Astrocyte (in vitro differentiated cells and primary cell): ENCODE results near the gene SND1. TPM values are rescaled to one million over a fixed set of nuclear protein-coding genes. Genes with fewer than 3 reads are reported as not detected.

Experiments
- DNase-seq: peaks from one replicate; pipeline ENCODE4 v3.0.0-alpha.2; 2010; ENCODE audit warnings: low read depth
- FAIRE-seq: peaks from 2 replicates; lab custom pipeline; 2011; peaks lifted over from hg19 to GRCh38; lab: Jason Lieb, UNC
- H2AFZ ChIP-seq: 2 replicates; pipeline ENCODE4 v1.6.0; 2012; ENCODE audit warnings: low read depth, low read length, inconsistent platforms
- H3K27ac ChIP-seq: 2 replicates; pipeline ENCODE4 v1.5.1; 2011; ENCODE audit warnings: low read depth, low read length, inconsistent platforms
- H3K27me3 ChIP-seq: 2 replicates; pipeline ENCODE4 v1.6.0; 2011; ENCODE audit warnings: low read length, inconsistent platforms; ENCODE audit not compliant: insufficient read depth
- H3K36me3 ChIP-seq: 2 replicates; pipeline ENCODE4 v1.5.1; 2011; ENCODE audit warnings: low read length, inconsistent platforms; ENCODE audit not compliant: insufficient read depth
- H3K4me1 ChIP-seq: 2 replicates; pipeline ENCODE4 v1.5.1; 2011; ENCODE audit warnings: low read length, inconsistent platforms; ENCODE audit not compliant: insufficient read depth
- H3K4me2 ChIP-seq: 2 replicates; pipeline ENCODE4 v1.6.0; 2012; ENCODE audit warnings: low read length, inconsistent platforms
- H3K4me3 ChIP-seq: 2 replicates; pipeline ENCODE4 v1.5.1; 2011; ENCODE audit warnings: low read depth, mild to moderate bottlenecking, low read length, inconsistent platforms; ENCODE audit not compliant: insufficient read depth
- H3K79me2 ChIP-seq: 2 replicates; pipeline ENCODE4 v1.6.0; 2012; ENCODE audit warnings: mild to moderate bottlenecking, low read length, inconsistent platforms; ENCODE audit not compliant: insufficient read depth
- H3K9ac ChIP-seq: 2 replicates; pipeline ENCODE4 v1.6.0; 2012; ENCODE audit warnings: mild to moderate bottlenecking, low read length, inconsistent platforms
- H3K9me3 ChIP-seq: 2 replicates; pipeline ENCODE4 v1.5.1; 2012; ENCODE audit warnings: low read depth, mild to moderate bottlenecking, low read length, inconsistent platforms; ENCODE audit not compliant: insufficient read depth
- H4K20me1 ChIP-seq: 2 replicates; pipeline ENCODE4 v1.6.0; 2012; ENCODE audit warnings: low read length, inconsistent platforms; ENCODE audit not compliant: insufficient read depth
- H3K27ac Mint-ChIP-seq: one replicate; pipeline ENCODE4 v1.8.0; 2021; ENCODE audit warnings: mild to moderate bottlenecking, mixed read lengths; ENCODE audit not compliant: unreplicated experiment
- H3K27me3 Mint-ChIP-seq: one replicate; pipeline ENCODE4 v1.8.0; 2021; ENCODE audit warnings: low read depth, mixed read lengths; ENCODE audit not compliant: unreplicated experiment
- H3K36me3 Mint-ChIP-seq: one replicate; pipeline ENCODE4 v1.8.0; 2021; ENCODE audit warnings: low read depth, mixed read lengths; ENCODE audit not compliant: unreplicated experiment
- H3K4me1 Mint-ChIP-seq: one replicate; pipeline ENCODE4 v1.8.0; 2021; ENCODE audit warnings: low read depth, mixed read lengths; ENCODE audit not compliant: unreplicated experiment
- H3K4me3 Mint-ChIP-seq: one replicate; pipeline ENCODE4 v1.8.0; 2021; ENCODE audit warnings: mild to moderate bottlenecking, moderate library complexity, mixed read lengths; ENCODE audit not compliant: unreplicated experiment
- H3K9me3 Mint-ChIP-seq: one replicate; pipeline ENCODE4 v1.8.0; 2021; ENCODE audit warnings: mild to moderate bottlenecking, mixed read lengths; ENCODE audit not compliant: unreplicated experiment
- EZH2 ChIP-seq: IDR thresholded peaks from 2 replicates; pipeline ENCODE4 v1.6.1; 2012; ENCODE audit warnings: mild to moderate bottlenecking, low read length, inconsistent platforms; ENCODE audit not compliant: insufficient read depth
- total RNA-seq: library from RNA; stranded (reverse); gene quantifications from 2 replicates; pipeline ENCODE4 v1.2.1, GENCODE V29; 2021
- TF ChIP-seq, protein P1 (sequence below): IDR thresholded peaks from 2 replicates; pipeline ENCODE4 v1.5.1; 2011; ENCODE audit warnings: low read depth, mild to moderate bottlenecking, inconsistent platforms, low read length, moderate library complexity; ENCODE audit not compliant: insufficient read depth

Gene SND1
- total RNA-seq, 1 donor from 2014 or later, result 267 TPM

DNA sequence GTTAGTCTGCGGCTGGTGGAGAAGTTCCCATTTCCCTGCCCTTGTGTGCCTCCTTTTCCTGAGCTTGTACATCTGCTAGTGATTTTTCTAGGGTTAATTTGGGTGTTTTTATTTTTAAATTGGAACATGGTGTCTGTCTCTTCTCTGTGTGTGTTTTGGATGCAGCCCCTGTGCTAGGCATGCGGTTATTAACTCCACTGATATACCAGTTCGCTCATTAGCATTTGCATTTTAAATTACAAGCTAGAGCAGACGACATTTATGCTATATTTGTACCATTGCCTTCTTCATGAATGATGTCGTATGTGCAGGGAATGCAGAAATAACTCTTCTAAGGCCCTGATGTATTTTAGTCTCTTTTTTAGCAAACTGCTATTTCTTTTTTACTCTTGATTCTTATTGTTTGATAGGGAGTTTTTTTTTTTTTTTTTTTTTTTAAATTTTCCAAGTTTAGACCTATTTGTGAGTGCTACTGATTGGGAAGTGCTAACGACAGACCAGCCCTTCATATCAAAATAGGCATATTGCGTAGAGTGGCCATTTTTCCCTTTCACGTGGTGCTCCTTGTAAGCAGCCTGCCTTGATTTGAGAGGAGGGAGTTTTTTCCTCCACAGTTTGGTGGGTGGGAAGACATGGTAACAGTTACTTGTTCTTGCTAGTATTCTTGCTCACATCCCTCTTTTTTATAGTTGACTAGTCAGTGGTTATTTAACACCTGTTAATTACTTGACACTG, 289.6 kb downstream of the SND1 start:
- Mint-ChIP-seq H3K4me1 (peaks cover 54% of the 10 kb centered on the region), H3K36me3 (peaks cover 14% of the 10 kb centered on the region), H3K27me3 (no peaks in the 10 kb centered on the region), H3K27ac (no peak overlapping the region), H3K9me3 (no peaks in the 10 kb centered on the region), H3K4me3 (no peak overlapping the region)
- Histone ChIP-seq H3K36me3 (peaks cover 7% of the 10 kb centered on the region), H3K4me1 (peaks cover 28% of the 10 kb centered on the region), H3K4me3 (no peak overlapping the region), H2AFZ (no peak overlapping the region), H4K20me1 (peaks cover 94% of the 10 kb centered on the region), H3K27me3 (no peaks in the 10 kb centered on the region), H3K9me3 (no peaks in the 10 kb centered on the region), H3K4me2 (no peak overlapping the region), H3K9ac (no peak overlapping the region), H3K79me2 (peaks cover 39% of the 10 kb centered on the region), H3K27ac (no peak overlapping the region)
- FAIRE-seq, result no peak
- TF ChIP-seq, protein P1, sequence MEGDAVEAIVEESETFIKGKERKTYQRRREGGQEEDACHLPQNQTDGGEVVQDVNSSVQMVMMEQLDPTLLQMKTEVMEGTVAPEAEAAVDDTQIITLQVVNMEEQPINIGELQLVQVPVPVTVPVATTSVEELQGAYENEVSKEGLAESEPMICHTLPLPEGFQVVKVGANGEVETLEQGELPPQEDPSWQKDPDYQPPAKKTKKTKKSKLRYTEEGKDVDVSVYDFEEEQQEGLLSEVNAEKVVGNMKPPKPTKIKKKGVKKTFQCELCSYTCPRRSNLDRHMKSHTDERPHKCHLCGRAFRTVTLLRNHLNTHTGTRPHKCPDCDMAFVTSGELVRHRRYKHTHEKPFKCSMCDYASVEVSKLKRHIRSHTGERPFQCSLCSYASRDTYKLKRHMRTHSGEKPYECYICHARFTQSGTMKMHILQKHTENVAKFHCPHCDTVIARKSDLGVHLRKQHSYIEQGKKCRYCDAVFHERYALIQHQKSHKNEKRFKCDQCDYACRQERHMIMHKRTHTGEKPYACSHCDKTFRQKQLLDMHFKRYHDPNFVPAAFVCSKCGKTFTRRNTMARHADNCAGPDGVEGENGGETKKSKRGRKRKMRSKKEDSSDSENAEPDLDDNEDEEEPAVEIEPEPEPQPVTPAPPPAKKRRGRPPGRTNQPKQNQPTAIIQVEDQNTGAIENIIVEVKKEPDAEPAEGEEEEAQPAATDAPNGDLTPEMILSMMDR, result no peak
- no peak for TF ChIP-seq EZH2
- no peak for DNase-seq

DNA sequence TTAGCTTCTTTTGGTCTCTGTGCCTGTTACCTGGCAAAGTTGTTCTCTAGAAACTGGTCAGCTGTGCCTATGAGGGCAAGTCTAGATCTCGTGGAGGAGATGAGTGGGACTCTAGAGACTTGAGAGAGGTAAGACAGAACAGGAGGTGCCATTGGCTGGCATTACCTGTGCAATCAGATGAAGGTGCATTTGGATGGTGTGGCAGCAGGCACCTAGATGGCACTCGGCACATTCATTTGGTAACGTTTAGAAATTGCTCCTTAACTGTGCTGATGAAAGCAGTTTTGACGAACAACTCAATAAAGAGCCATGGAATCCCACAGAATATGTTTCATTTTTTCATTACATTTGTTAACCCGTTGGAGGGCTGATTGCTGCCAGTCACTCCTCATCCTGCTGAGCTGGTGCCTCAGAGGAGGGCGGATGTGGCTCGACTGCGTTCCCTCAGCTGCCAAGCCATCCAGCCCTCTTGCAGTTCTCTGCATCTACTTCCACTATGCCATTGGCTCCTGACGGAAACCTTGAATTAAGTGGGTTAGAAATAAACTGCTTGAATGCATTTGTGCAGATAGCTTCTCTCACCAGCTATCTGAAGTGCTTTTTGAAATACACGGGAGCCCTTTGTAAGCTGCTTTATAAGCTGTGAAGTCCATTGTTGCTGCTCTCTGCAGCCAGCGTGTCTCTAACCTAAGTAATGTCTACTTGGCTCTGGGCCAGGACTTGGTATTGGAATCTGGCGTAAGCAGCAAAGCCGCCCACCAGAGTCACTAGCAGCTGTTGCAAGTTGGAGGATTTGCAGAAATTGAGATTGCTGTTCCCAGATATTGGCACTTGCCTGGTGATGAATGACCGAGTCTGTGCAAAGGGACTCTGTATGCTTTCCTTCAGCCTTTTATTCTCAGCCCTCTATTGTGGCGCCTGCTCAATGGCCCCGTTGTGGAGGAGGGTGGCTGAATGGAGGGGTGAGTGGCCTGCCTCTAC, 291.8 kb downstream of the SND1 start:
- H3K36me3 Mint-ChIP-seq, result peaks cover 20% of the 10 kb centered on the region
- peaks cover 54% of the 10 kb centered on the region for H3K4me1 Mint-ChIP-seq
- Histone ChIP-seq H3K27me3 (no peaks in the 10 kb centered on the region), H3K4me2 (peak overlapping the region; percentile 62), H3K9me3 (no peaks in the 10 kb centered on the region), H3K27ac (no peak overlapping the region), H3K4me1 (peaks cover 29% of the 10 kb centered on the region), H3K79me2 (peaks cover 38% of the 10 kb centered on the region), H3K4me3 (no peak overlapping the region), H3K36me3 (peaks cover 7% of the 10 kb centered on the region), H4K20me1 (peaks cover 94% of the 10 kb centered on the region), H3K9ac (no peak overlapping the region), H2AFZ (no peak overlapping the region)
- no peak overlapping the region for H3K4me3 Mint-ChIP-seq
- H3K27me3 Mint-ChIP-seq, result no peaks in the 10 kb centered on the region
- TF ChIP-seq EZH2, result no peak
- no peaks in the 10 kb centered on the region for H3K9me3 Mint-ChIP-seq
- FAIRE-seq (no peak), DNase-seq (peak; percentile 69)
- H3K27ac Mint-ChIP-seq, result peak overlapping the region; percentile 37

DNA sequence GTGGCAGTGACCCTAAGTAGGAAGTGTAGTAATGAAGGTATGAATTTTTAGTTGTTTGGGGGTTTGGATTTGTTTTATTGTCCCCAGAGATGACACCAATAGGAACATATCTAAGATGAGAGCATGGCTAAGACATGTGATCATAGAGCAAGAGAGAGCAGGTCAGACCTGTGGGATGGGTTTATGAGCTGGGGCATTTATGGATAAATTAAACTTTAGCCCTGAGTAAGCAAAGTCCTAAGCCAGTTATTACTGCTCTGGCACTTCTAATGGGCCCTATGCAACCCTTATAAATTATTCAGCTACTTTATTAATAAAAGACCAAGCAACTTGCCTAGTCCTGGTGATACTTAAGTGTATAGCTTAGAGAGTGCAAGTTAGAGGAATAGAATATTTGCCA, 294.1 kb downstream of the SND1 start:
- no peak overlapping the region for H3K27ac ChIP-seq
- DNase-seq (no peak), FAIRE-seq (no peak)
- H3K4me3 Mint-ChIP-seq, result no peak overlapping the region
- no peak overlapping the region for H3K4me3 ChIP-seq
- TF ChIP-seq, protein P1, result no peak
- TF ChIP-seq EZH2, result no peak
- H3K27me3 ChIP-seq, result no peaks in the 10 kb centered on the region
- no peak overlapping the region for H3K4me2 ChIP-seq
- H3K79me2 ChIP-seq, result peaks cover 18% of the 10 kb centered on the region
- no peaks in the 10 kb centered on the region for H3K9me3 ChIP-seq
- H3K9me3 Mint-ChIP-seq, result no peaks in the 10 kb centered on the region
- H3K27ac Mint-ChIP-seq, result no peak overlapping the region
- no peak overlapping the region for H3K9ac ChIP-seq
- H4K20me1 ChIP-seq, result peaks cover 90% of the 10 kb centered on the region
- no peaks in the 10 kb centered on the region for H3K27me3 Mint-ChIP-seq
- H3K4me1 ChIP-seq, result peaks cover 25% of the 10 kb centered on the region
- H3K4me1 Mint-ChIP-seq, result peaks cover 49% of the 10 kb centered on the region
- peaks cover 7% of the 10 kb centered on the region for H3K36me3 ChIP-seq
- no peak overlapping the region for H2AFZ ChIP-seq
- H3K36me3 Mint-ChIP-seq, result peaks cover 22% of the 10 kb centered on the region
